Measurements from ENCODE around the gene ADM2. TPM values are rescaled to one million over a fixed set of nuclear protein-coding genes. Genes with fewer than 3 reads are reported as not detected.

The ADM2 gene
- total RNA-seq, 1 donor from 2014 or later = not detected

GRCh38 chr22:50488006-50488677 lies 6.8 kb downstream of the ADM2 start:
- no peak overlapping the region for H3K27ac ChIP-seq
- no peaks in the 10 kb centered on the region for H3K27me3 ChIP-seq

GRCh38 chr22:50488886-50489285 lies 7.5 kb downstream of the ADM2 start:
- H3K27me3 ChIP-seq = no peaks in the 10 kb centered on the region

More at GRCh38 chr22:50488006-50488677, 6.8 kb downstream of the ADM2 start:
- no peaks in the 10 kb centered on the region for H3K9me3 ChIP-seq
- no peaks in the 10 kb centered on the region for H3K36me3 ChIP-seq
- intact Hi-C loops (cut with DNase I) = no loop called here
- no peak for DNase-seq (ENCODE audit: extremely low spot score in 2 of 2)
- TF ChIP-seq POLR2A (IDR thresholded peaks at IDR 0.05) (no peak), CTCF (IDR thresholded peaks at IDR 0.05) (no peak), POLR2AphosphoS5 (IDR thresholded peaks at IDR 0.05; ENCODE audit: insufficient read depth in 1 of 2, low read depth in 1 of 2) (no peak)
- H3K4me1 ChIP-seq = no peaks in the 10 kb centered on the region
- H3K4me3 ChIP-seq = no peak overlapping the region

GRCh38 chr22:50489363-50490243 lies 8.3 kb downstream of the ADM2 start:
- TF ChIP-seq POLR2A (IDR thresholded peaks at IDR 0.05) (no peak), POLR2AphosphoS5 (IDR thresholded peaks at IDR 0.05; ENCODE audit: insufficient read depth in 1 of 2, low read depth in 1 of 2) (no peak), CTCF (IDR thresholded peaks at IDR 0.05) (no peak)
- Histone ChIP-seq H3K4me1 (no peaks in the 10 kb centered on the region), H3K27ac (no peak overlapping the region), H3K36me3 (no peaks in the 10 kb centered on the region), H3K9me3 (no peaks in the 10 kb centered on the region), H3K27me3 (no peaks in the 10 kb centered on the region), H3K4me3 (no peak overlapping the region)
- intact Hi-C loops (cut with DNase I) = no loop called here
- no peak for DNase-seq (ENCODE audit: extremely low spot score in 2 of 2)

More at GRCh38 chr22:50488886-50489285, 7.5 kb downstream of the ADM2 start:
- Histone ChIP-seq H3K27ac (no peak overlapping the region), H3K36me3 (no peaks in the 10 kb centered on the region), H3K9me3 (no peaks in the 10 kb centered on the region), H3K4me3 (no peak overlapping the region), H3K4me1 (no peaks in the 10 kb centered on the region)
- DNase-seq (ENCODE audit: extremely low spot score in 2 of 2) = no peak
- intact Hi-C loops (cut with DNase I) = no loop called here
- TF ChIP-seq CTCF (IDR thresholded peaks at IDR 0.05) (no peak), POLR2A (IDR thresholded peaks at IDR 0.05) (no peak), POLR2AphosphoS5 (IDR thresholded peaks at IDR 0.05; ENCODE audit: insufficient read depth in 1 of 2, low read depth in 1 of 2) (no peak)

GRCh38 chr22:50490531-50491308 lies 9.4 kb downstream of the ADM2 start:
- Histone ChIP-seq H3K9me3 (no peaks in the 10 kb centered on the region), H3K36me3 (no peaks in the 10 kb centered on the region), H3K27ac (no peak overlapping the region), H3K4me3 (no peak overlapping the region), H3K27me3 (no peaks in the 10 kb centered on the region), H3K4me1 (no peaks in the 10 kb centered on the region)
- intact Hi-C loops (cut with DNase I) = no loop called here
- TF ChIP-seq POLR2A (IDR thresholded peaks at IDR 0.05) (no peak), POLR2AphosphoS5 (IDR thresholded peaks at IDR 0.05; ENCODE audit: insufficient read depth in 1 of 2, low read depth in 1 of 2) (no peak), CTCF (IDR thresholded peaks at IDR 0.05) (no peak)
- no peak for DNase-seq (ENCODE audit: extremely low spot score in 2 of 2)

All from vagina (tissue), 2 donors.